Skeletal muscle tissue (tissue), 4 donors: ENCODE data around the gene PTPRN2. TPM values are rescaled to one million over a fixed set of nuclear protein-coding genes. Genes with fewer than 3 reads are reported as not detected.

ENCODE experiments used
- H3K27ac ChIP-seq: one replicate; pipeline ENCODE4 v1.7.0; 2013; ENCODE audit warnings: mild to moderate bottlenecking, low read depth, low read length, inconsistent platforms
- H3K27me3 ChIP-seq, 3 donors: one replicate each; pipeline ENCODE4 v1.7.0; 2013; ENCODE audit warnings: low read length in 3 of 3; ENCODE audit not compliant: control insufficient read depth in 3 of 3, insufficient read depth in 3 of 3
- H3K36me3 ChIP-seq, 3 donors: one replicate each; pipeline ENCODE4 v1.7.0; 2013; ENCODE audit warnings: low read length in 3 of 3; ENCODE audit not compliant: control insufficient read depth in 3 of 3, insufficient read depth in 3 of 3
- H3K4me1 ChIP-seq, 3 donors: one replicate each; pipeline ENCODE4 v1.7.0; 2013; ENCODE audit warnings: low read length in 3 of 3, mild to moderate bottlenecking in 3 of 3; ENCODE audit not compliant: control insufficient read depth in 3 of 3, insufficient read depth in 3 of 3
- H3K4me3 ChIP-seq, 3 donors: one replicate each; pipeline ENCODE4 v1.7.0; 2013; ENCODE audit warnings: low read length in 3 of 3
- H3K9ac ChIP-seq, 3 donors: one replicate each; pipeline ENCODE4 v1.7.0; 2013; ENCODE audit warnings: low read length in 3 of 3, mild to moderate bottlenecking in 3 of 3, moderate library complexity in 2 of 3, low read depth in 1 of 3
- H3K9me3 ChIP-seq, 3 donors: one replicate each; pipeline ENCODE4 v1.7.0; 2013; ENCODE audit warnings: low read length in 3 of 3; ENCODE audit not compliant: control insufficient read depth in 3 of 3
- total RNA-seq: library from RNA; depleted of rRNA; stranded (reverse); fragments of >200 nt; gene quantifications from one replicate; pipeline ENCODE4 v1.2.3, GENCODE V29; 2014
- donor health status: Osteomylitis.

Gene PTPRN2
- total RNA-seq, 1 donor from 2014 or later: 1.6 TPM

DNA sequence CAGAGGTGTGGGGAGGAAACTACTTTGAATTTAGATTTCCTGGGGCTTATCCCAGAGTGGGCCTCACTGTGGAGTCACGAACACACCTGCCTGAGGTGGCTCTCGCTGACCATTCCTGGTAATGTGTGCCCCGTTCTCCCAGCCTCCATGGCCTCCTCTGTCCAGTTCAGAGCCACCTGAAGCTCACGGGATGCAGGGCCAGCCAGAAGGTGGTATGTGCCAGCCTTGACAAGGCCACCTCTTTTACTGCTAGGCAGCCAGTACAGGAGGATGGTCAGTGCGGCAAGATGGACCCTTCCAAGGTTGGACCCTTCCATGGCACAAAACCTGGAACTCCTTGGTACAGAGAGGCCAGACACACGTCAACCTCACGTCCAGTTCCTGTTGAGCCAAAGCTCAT, 1040.5 kb downstream of the PTPRN2 start:
- Histone ChIP-seq H3K27me3 (no peaks in the 10 kb centered on the region), H3K27ac (no peak overlapping the region), H3K36me3 (peaks cover 5 to 8% (median 5%) of the 10 kb centered on the region in 3 donors), H3K9me3 (peaks cover 0 to 2% (median 1%) of the 10 kb centered on the region in 3 donors), H3K9ac (no peak overlapping the region), H3K4me1 (no peaks in the 10 kb centered on the region), H3K4me3 (no peak overlapping the region)

DNA sequence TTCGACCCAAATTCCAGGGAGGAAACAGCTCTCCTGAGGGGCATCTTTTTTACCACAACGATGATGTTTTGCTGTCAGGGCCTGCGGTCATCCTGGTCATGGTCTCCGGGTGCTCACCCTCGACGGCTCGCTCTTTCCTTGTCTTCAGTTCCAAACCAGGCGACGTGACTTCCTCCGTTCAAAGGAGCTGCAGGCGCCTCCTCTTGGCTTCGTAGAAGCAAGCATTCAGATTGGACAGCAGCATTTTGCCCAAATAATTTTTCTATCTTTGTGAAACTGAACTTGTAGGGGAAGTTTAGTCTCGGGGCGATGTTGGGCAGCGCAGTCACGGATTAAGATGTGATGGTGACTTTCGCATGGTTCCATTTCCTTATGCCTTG, 1042.0 kb downstream of the PTPRN2 start:
- no peak overlapping the region for H3K9ac ChIP-seq

DNA sequence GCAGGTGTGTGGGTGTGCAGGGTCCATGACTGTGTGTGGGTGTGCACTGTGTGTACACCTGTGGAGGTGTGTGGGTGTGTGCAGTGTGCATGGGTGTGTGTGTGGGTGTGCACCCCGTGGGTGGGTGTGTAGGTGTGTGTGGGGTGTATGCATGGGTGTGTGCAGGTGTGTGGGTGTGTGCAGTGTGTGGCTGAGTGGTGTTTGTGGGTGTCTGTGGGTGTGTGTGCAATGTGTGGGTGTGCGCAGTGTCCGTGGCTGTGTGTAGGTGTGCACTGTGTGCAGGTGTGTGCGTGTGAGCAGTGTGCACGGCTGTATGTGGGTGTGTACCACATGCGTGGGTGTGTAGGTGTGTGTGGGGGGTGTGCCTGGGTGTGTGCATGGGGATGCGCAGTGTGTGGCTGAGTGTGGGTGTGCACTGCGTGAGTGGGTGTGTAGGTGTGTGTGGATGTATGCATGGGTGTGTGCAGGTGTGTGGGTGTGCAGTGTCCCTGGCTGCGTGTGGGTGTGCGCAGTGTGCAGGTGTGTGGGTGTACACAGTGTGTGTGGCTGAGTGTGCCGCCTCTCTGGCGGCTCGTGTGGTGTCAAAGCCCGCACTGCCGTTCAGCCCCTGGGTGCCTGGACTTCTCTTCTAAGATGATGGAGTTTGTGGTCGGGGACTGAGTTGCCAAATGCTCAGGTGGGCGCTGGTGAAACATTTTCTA, 1042.5 kb downstream of the PTPRN2 start:
- no peak overlapping the region for H3K4me3 ChIP-seq
- H3K9ac ChIP-seq: no peak overlapping the region
- H3K36me3 ChIP-seq: peaks cover 5 to 8% (median 5%) of the 10 kb centered on the region in 3 donors
- peaks cover 0 to 13% (median 2%) of the 10 kb centered on the region in 3 donors for H3K27me3 ChIP-seq
- peaks cover 0 to 6% (median 2%) of the 10 kb centered on the region in 3 donors for H3K9me3 ChIP-seq
- no peak overlapping the region for H3K27ac ChIP-seq
- no peaks in the 10 kb centered on the region for H3K4me1 ChIP-seq

More for the DNA sequence above, 1042.0 kb downstream of the PTPRN2 start:
- H3K36me3 ChIP-seq: peaks cover 5 to 8% (median 5%) of the 10 kb centered on the region in 3 donors
- H3K9me3 ChIP-seq: peaks cover 0 to 6% (median 2%) of the 10 kb centered on the region in 3 donors
- H3K4me3 ChIP-seq: no peak overlapping the region
- H3K27ac ChIP-seq: no peak overlapping the region
- H3K4me1 ChIP-seq: no peaks in the 10 kb centered on the region
- peaks cover 0 to 12% (median 2%) of the 10 kb centered on the region in 3 donors for H3K27me3 ChIP-seq

- Histone ChIP-seq H3K4me3 (no peak overlapping the region), H3K4me1 (no peaks in the 10 kb centered on the region), H3K27ac (no peak overlapping the region), H3K27me3 (peaks cover 0 to 18% (median 5%) of the 10 kb centered on the region in 3 donors), H3K9me3 (peaks cover 0 to 6% (median 2%) of the 10 kb centered on the region in 3 donors), H3K36me3 (peaks cover 5 to 8% (median 5%) of the 10 kb centered on the region in 3 donors), H3K9ac (no peak overlapping the region)
Measured at GRCh38 chr7:157544226-157544625, 1043.4 kb downstream of the PTPRN2 start.

GRCh38 chr7:157543791-157544190, 1043.8 kb downstream of the PTPRN2 start:
- no peak overlapping the region for H3K27ac ChIP-seq
- no peak overlapping the region for H3K9ac ChIP-seq
- no peaks in the 10 kb centered on the region for H3K4me1 ChIP-seq
- H3K9me3 ChIP-seq: peaks cover 0 to 6% (median 2%) of the 10 kb centered on the region in 3 donors
- peaks cover 0 to 19% (median 7%) of the 10 kb centered on the region in 3 donors for H3K27me3 ChIP-seq
- H3K4me3 ChIP-seq: no peak overlapping the region
- peaks cover 5 to 8% (median 5%) of the 10 kb centered on the region in 3 donors for H3K36me3 ChIP-seq

GRCh38 chr7:157543276-157543675, 1044.3 kb downstream of the PTPRN2 start:
- Histone ChIP-seq H3K36me3 (peaks cover 5 to 8% (median 5%) of the 10 kb centered on the region in 3 donors), H3K4me3 (no peak overlapping the region), H3K27me3 (peaks cover 0 to 22% (median 7%) of the 10 kb centered on the region in 3 donors), H3K9me3 (peaks cover 0 to 6% (median 2%) of the 10 kb centered on the region in 3 donors), H3K27ac (no peak overlapping the region), H3K4me1 (no peaks in the 10 kb centered on the region), H3K9ac (no peak overlapping the region)

GRCh38 chr7:157542068-157543021, 1045.3 kb downstream of the PTPRN2 start:
- H3K27ac ChIP-seq: no peak overlapping the region
- H3K4me1 ChIP-seq: no peaks in the 10 kb centered on the region
- H3K36me3 ChIP-seq: peaks cover 3 to 8% (median 5%) of the 10 kb centered on the region in 3 donors
- no peak overlapping the region for H3K9ac ChIP-seq
- H3K9me3 ChIP-seq: peaks cover 0 to 6% (median 2%) of the 10 kb centered on the region in 3 donors
- no peak overlapping the region for H3K4me3 ChIP-seq
- peaks cover 0 to 24% (median 7%) of the 10 kb centered on the region in 3 donors for H3K27me3 ChIP-seq

GRCh38 chr7:157541295-157542067, 1046.1 kb downstream of the PTPRN2 start:
- Histone ChIP-seq H3K9ac (no peak overlapping the region), H3K27ac (no peak overlapping the region)

DNA sequence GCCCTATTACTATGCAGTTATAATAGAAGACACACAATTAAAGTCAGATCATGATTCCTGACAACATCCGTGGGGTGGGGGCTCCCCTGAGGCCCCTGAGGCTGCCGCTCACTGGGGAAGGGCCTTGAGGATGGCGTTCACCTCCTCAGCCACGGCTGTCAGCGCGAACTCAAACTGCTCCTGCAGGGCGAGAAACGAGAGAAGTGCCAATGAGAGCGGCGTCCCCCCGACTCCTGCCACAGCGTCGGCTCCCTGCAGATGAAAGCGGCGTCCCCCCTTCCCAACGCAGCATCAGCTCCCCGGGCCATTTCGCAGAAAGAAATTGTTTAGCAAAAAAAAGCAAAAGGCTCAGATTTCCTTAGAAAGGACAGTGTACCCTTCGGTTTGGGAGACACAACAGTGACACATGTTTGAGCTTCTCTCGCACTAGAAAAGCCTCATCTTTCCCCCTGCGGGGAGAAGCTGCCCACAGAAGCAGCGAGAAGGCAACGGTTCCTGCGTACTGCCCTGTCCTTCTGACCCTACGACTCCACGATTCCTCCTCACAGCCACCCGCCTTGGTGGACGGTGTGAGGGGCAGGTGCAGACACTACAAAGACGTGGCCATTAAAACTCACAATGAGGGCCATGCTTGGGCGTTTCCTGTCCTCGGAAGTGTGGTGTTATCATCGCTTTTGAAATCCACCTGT, 1046.9 kb downstream of the PTPRN2 start:
- Histone ChIP-seq H3K9me3 (peaks cover 0 to 6% (median 2%) of the 10 kb centered on the region in 3 donors), H3K9ac (no peak overlapping the region), H3K27ac (no peak overlapping the region), H3K4me3 (no peak overlapping the region), H3K27me3 (peaks cover 0 to 24% (median 7%) of the 10 kb centered on the region in 3 donors), H3K4me1 (no peaks in the 10 kb centered on the region), H3K36me3 (peaks cover 0 to 2% (median 0%) of the 10 kb centered on the region in 3 donors)

More at GRCh38 chr7:157541295-157542067, 1046.1 kb downstream of the PTPRN2 start:
- no peak overlapping the region for H3K4me3 ChIP-seq
- peaks cover 0 to 2% (median 0%) of the 10 kb centered on the region in 3 donors for H3K36me3 ChIP-seq
- peaks cover 0 to 24% (median 7%) of the 10 kb centered on the region in 3 donors for H3K27me3 ChIP-seq
- no peaks in the 10 kb centered on the region for H3K4me1 ChIP-seq
- H3K9me3 ChIP-seq: peaks cover 0 to 6% (median 2%) of the 10 kb centered on the region in 3 donors
